GM15510 (cell line): ENCODE measurements around the gene INSYN2A.

Experiments
- POLR2A ChIP-seq: IDR thresholded peaks from 3 replicates; pipeline ENCODE4 v1.6.1; 2011; ENCODE audit warnings: borderline replicate concordance; ENCODE audit not compliant: insufficient read length; ENCODE audit errors: extremely low read depth

Gene INSYN2A

DNA sequence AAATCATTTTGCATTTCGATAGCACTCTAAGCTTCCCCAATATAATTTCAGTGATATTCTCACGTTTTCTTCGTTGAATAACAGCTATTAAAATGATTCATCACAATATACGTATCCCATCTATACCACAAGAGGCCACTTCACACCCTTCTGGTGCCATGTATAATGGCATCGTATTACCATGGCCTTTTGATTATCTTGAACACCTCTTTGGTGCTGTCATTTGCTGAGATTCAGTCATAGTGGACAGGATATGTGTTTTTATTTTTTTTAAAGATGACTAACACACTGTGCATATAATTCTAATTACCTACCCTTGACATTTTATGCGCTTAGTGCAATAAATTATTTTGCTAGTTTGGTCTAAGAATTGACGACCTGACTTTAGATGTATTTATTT lies 6.7 kb upstream of the INSYN2A start:
- TF ChIP-seq POLR2A: no peak

DNA sequence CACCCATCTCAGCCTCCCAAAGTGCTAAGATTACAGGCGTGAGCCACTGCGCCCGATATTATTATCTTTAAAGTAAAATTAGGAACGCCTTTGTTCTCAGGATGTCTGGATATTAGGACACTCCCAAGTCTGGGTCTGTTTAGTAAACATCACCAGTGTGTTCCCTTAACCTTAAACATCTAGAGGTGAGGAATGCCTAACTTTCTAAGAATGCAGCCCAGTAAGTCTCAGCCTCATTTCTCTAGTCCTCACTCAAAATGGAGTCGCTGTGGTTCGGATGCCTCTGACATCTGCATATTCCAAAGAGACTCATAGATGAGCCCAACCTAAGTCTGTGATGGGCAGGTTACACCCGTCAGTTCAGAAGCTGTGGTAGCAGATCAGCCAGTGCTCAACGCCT lies 4.3 kb upstream of the INSYN2A start:
- TF ChIP-seq POLR2A: no peak

DNA sequence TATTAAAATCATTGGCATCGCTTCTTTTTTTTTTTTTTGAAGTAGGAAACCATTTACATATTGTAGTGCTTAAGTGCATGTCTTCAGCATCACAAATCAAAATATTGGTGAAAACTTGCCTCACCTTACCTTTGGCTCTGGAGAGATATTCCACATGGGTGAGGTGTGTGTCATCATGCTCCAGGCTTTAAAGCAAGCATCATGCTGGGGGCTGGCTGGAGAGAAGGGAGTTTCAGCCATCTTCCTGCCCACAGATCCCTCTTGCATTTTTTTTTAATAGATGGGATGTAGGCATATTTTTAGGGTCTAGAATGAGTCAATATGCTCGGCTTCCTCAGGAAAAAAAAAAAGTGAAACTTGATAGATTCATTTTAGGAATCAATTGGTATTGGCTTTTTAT lies 2.3 kb upstream of the INSYN2A start:
- no peak for TF ChIP-seq POLR2A

DNA sequence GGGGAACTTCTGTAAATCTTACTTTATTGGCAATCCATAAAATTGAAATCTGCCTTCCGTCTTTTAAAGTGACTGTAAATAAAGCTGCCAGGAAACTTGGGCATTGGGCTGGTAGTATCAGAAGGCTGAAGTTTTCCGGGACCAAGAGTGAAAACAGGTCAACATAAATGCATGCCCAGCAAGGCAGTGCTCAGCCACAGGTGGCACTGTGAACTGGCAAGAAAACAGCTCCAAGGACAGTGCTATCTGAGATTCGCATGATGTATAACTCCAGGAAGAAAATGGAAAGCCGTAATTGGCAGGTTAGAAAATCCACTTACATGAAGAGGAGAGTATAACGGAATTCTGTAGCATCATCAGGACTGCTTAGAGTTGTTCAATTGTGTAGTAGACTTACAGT lies 1.9 kb upstream of the INSYN2A start:
- no peak for TF ChIP-seq POLR2A

- no peak for TF ChIP-seq POLR2A
These were observed 702 bp upstream of the INSYN2A start for GRCh38 chr10:127197154-127197432.

DNA sequence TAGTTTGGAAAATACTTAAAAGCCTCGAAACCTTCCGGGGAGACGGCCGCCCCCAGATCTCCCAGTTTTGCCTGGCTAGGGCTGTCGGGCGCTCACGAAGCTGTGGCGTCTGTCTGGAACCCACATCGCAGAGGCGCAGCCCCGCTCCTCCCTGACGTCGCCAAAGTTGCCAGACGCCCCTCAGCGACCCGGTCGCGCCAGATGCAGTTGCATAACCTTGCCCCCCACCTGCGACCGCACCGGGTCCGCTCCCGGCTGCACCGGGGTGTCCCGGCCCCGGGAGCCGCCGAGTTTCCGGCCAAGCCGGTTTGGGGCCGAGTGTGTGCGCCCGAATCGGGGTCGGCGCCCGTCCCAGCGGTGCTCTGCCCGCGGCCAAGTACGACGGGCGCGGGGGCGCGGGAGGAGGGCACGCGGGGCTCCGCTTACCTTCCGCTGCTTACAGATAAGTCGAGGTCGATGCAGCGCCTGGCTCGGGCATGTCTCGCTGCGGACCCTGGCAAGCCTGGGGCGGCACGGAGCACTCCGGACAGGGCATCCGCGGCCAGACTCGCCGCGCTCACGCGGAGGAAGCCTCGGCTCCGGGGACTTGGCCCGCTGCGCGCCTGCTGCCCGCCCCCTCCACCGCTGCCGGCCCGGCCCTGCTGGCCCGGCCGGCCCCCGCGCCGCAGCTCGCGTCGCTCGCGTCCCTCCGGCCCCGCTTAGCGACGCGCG lies 665 bp downstream of the INSYN2A start:
- no peak for TF ChIP-seq POLR2A

- TF ChIP-seq POLR2A: no peak
These were observed 1.3 kb downstream of the INSYN2A start for GRCh38 chr10:127195041-127195506.

- no peak for TF ChIP-seq POLR2A
These were observed 1.8 kb downstream of the INSYN2A start for GRCh38 chr10:127194599-127194998.

- TF ChIP-seq POLR2A: no peak
These were observed 2.3 kb downstream of the INSYN2A start for GRCh38 chr10:127194111-127194510.

GRCh38 chr10:127193125-127193524 lies 3.3 kb downstream of the INSYN2A start:
- TF ChIP-seq POLR2A: no peak

GRCh38 chr10:127190427-127190826 lies 6.0 kb downstream of the INSYN2A start:
- TF ChIP-seq POLR2A: no peak

GRCh38 chr10:127189226-127189625 lies 7.2 kb downstream of the INSYN2A start:
- no peak for TF ChIP-seq POLR2A

GRCh38 chr10:127186813-127187212 lies 9.6 kb downstream of the INSYN2A start:
- TF ChIP-seq POLR2A: no peak

DNA sequence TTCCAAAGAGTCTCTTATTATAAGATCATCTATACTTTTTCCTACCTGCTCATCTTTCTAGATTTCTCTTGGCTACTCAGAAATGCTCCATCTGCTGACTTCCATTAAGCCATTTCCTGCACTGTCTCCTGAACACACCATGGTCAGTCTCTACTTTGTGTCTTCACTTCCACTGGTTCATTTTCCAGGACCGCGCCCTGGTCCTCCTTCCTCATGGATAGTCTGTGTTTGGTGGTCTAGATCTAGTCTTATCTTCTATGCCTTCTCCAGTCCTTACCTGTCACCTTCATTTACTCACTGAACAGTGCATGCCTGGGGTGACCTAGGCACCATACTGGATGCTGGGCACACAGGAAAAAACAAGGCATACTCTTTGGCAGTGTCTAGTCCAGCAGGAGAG lies 11.8 kb downstream of the INSYN2A start:
- TF ChIP-seq POLR2A: no peak

- TF ChIP-seq POLR2A: no peak
These were observed 14.2 kb downstream of the INSYN2A start for GRCh38 chr10:127182161-127182560.

DNA sequence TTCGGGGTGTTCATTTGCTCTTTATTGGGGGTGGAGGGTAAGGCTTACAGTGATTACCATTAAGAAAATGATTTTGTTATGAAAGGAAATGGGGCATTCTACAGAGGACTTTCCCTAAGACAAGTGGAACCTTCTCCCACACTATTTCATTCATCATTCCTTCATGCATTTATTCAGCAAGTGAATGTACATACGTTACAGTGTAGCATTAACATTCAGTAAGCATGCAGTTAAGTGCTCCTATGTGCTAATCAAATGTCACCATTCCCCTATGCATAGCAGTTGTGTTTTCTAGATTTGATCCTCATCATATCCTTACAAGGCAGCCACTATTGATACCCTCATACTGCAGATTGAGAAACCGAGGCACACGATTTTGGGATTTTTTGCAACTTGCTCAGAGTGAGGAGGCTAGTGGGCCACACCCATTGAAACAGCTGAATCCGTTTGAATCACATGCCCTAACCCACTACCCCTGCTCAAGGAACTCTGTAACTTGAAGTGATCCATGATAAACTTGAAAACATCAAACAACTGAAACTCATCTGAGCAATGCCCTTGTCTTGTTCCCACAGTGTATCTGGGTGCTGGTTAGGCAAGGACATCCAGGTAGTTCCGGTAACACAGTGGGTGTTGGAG lies 16.7 kb downstream of the INSYN2A start:
- no peak for TF ChIP-seq POLR2A
